HG03045 (cell line): Measurements from ENCODE around the gene MUCL3.
"Not testable (repeated sequence)": the region's sequence is repeated elsewhere in the genome, so short reads cannot be mapped to it uniquely, and the experiment has no call there.

Experiments used
- ATAC-seq: cut with Tn5 transposase; IDR thresholded peaks from one replicate; pipeline ENCODE4 v1.9.1; 2021; ENCODE audit warnings: mild to moderate bottlenecking, moderate library complexity; ENCODE audit not compliant: unreplicated experiment

The MUCL3 gene

GRCh38 chr6:30979141-30979540 lies 38.4 kb downstream of the MUCL3 start:
- no peak for ATAC-seq

GRCh38 chr6:30979690-30980089 lies 38.9 kb downstream of the MUCL3 start:
- no peak for ATAC-seq

- ATAC-seq = no peak
Measured at GRCh38 chr6:30981942-30982772, 41.4 kb downstream of the MUCL3 start.

- no peak for ATAC-seq
Measured at GRCh38 chr6:30983439-30983838, 42.7 kb downstream of the MUCL3 start, which contains the start of gene MUC21. Gene MUC21, plus strand, starts transcription at chr6:30983718. Its CDS starts 241 bp downstream, at chr6:30983959.

GRCh38 chr6:30985490-30985889 lies 44.7 kb downstream of the MUCL3 start:
- ATAC-seq = no peak

GRCh38 chr6:30987304-30987703 lies 46.5 kb downstream of the MUCL3 start:
- no peak for ATAC-seq

- no peak for ATAC-seq
Measured at GRCh38 chr6:30988209-30988825, 47.5 kb downstream of the MUCL3 start.

GRCh38 chr6:30990422-30991086 lies 49.8 kb downstream of the MUCL3 start:
- no peak for ATAC-seq

- ATAC-seq = no peak
Measured at GRCh38 chr6:30991891-30992290, 51.1 kb downstream of the MUCL3 start.

- no peak for ATAC-seq
Measured at GRCh38 chr6:30997301-30997700, 56.5 kb downstream of the MUCL3 start.

- no peak for ATAC-seq
Measured at GRCh38 chr6:30998785-30999184, 58.0 kb downstream of the MUCL3 start.

- ATAC-seq = not testable (repeated sequence)
Measured at GRCh38 chr6:31000067-31000860, 59.5 kb downstream of the MUCL3 start.

GRCh38 chr6:31001281-31001888 lies 60.6 kb downstream of the MUCL3 start:
- ATAC-seq = no peak

GRCh38 chr6:31002471-31002870 lies 61.7 kb downstream of the MUCL3 start:
- no peak for ATAC-seq
